HCT116 (cell line): ENCODE data around the gene PRKCA. TPM values are rescaled to one million over a fixed set of nuclear protein-coding genes. Genes with fewer than 3 reads are reported as not detected.

Experiments used
- ATAC-seq: fragments of 200-7000 bp; cut with Tn5 transposase; 2 replicates; pipeline ENCODE4 v1.9.1; 2020; ENCODE audit warnings: mild to moderate bottlenecking, moderate library complexity
- BruUV-seq: library from RNA; stranded (reverse); fragments of 400-500 nt; replicated peaks from 2 replicates; lab custom pipeline; 2021; lab: Mats Ljungman, UMichigan
- CTCF ChIA-PET: fragments of 300-600 bp; sonication (Branson Sonifier 250); formaldehyde crosslinking; loops from one replicate; lab custom pipeline; 2021; ENCODE audit warnings: antibody characterized with exemption; lab: Charles Lee
- POLR2A ChIA-PET: fragments of 300-600, 350-600 bp; sonication (Branson Sonifier 250); formaldehyde crosslinking; loops from one replicate; lab custom pipeline; 2021; ENCODE audit warnings: antibody characterized with exemption; lab: Charles Lee
- RAD21 ChIA-PET, 2 experiments: fragments of 300-600 bp; sonication (Branson Sonifier 250); formaldehyde crosslinking; loops; one replicate each; lab custom pipeline; 2023; ENCODE audit warnings: low total read pairs in 2 of 2; ENCODE audit not compliant: uncharacterized antibody in 2 of 2, unreplicated experiment in 2 of 2, low non-redundant PET in 1 of 2; lab: Charles Lee
- DNase-seq: peaks from one replicate; pipeline ENCODE4 v3.0.0-alpha.2; 2010; ENCODE audit warnings: low read depth, low spot score
- H2AFZ ChIP-seq: fragments of 200-600 bp; shearing (Covaris generic), sonication (generic); 2 replicates; pipeline ENCODE4 v1.6.1; 2017; ENCODE audit warnings: low read depth, mixed run types, mixed read lengths, antibody characterized with exemption, low read length; ENCODE audit not compliant: poor library complexity, severe bottlenecking
- H3K27ac ChIP-seq: 2 replicates; pipeline ENCODE4 v1.5.1; 2012; ENCODE audit warnings: low read depth, low read length
- H3K27me3 ChIP-seq: fragments of 200-600 bp; sonication (generic); 2 replicates; pipeline ENCODE4 v1.6.1; 2016; ENCODE audit warnings: mixed run types, low read length, mixed read lengths; ENCODE audit not compliant: insufficient read depth
- H3K36me3 ChIP-seq, 2 experiments: fragments of 200-500 bp in 1 of 2; fragments of 200-600 bp in 1 of 2; sonication (Bioruptor generic) in 1 of 2; sonication (generic) in 1 of 2; 2 replicates each; pipeline versions ENCODE4 v1.5.1 to v1.6.1; 2014 to 2016; ENCODE audit warnings: low read length in 2 of 2, inconsistent platforms in 1 of 2, mixed read lengths in 1 of 2, mixed run types in 1 of 2; ENCODE audit not compliant: insufficient read depth in 2 of 2, control insufficient read depth in 1 of 2
- H3K4me1 ChIP-seq, 2 experiments: fragments of 200-600 bp in 1 of 2; sonication (generic) in 1 of 2; 2 replicates each; pipeline versions ENCODE4 v1.5.1 to v1.6.1; 2012 to 2017; ENCODE audit warnings: low read length in 2 of 2, inconsistent platforms in 1 of 2, mild to moderate bottlenecking in 1 of 2, mixed read lengths in 1 of 2, mixed run types in 1 of 2, moderate library complexity in 1 of 2; ENCODE audit not compliant: insufficient read depth in 2 of 2, control insufficient read depth in 1 of 2
- H3K4me2 ChIP-seq: fragments of 200-600 bp; sonication (generic); 2 replicates; pipeline ENCODE4 v1.6.1; 2017; ENCODE audit warnings: mixed run types, low read length, mixed read lengths
- H3K4me3 ChIP-seq, 2 experiments: fragments of 200-600 bp in 1 of 2; sonication (generic) in 1 of 2; replicated peaks in 1 of 2; 2 replicates each; pipeline ENCODE4 v1.5.1; 2011 to 2016; ENCODE audit warnings: low read length in 2 of 2, control low read depth in 1 of 2, low read depth in 1 of 2, mild to moderate bottlenecking in 1 of 2, mixed read lengths in 1 of 2, mixed run types in 1 of 2
- H3K79me2 ChIP-seq: fragments of 200-600 bp; sonication (generic); 2 replicates; pipeline ENCODE4 v1.6.1; 2017; ENCODE audit warnings: mild to moderate bottlenecking, mixed run types, low read length, moderate library complexity, mixed read lengths; ENCODE audit not compliant: insufficient read depth
- H3K9ac ChIP-seq: fragments of 200-600 bp; sonication (generic); 2 replicates; pipeline ENCODE4 v1.6.1; 2016; ENCODE audit warnings: low read length, mixed read lengths
- H3K9me2 ChIP-seq: fragments of 200-600 bp; sonication (generic), shearing (Covaris generic); 2 replicates; pipeline ENCODE4 v1.6.1; 2017; ENCODE audit warnings: mixed run types, mild to moderate bottlenecking, moderate library complexity; ENCODE audit not compliant: insufficient read depth
- H3K9me3 ChIP-seq, 2 experiments: fragments of 200-500 bp in 1 of 2; fragments of 200-600 bp in 1 of 2; sonication (Bioruptor generic) in 1 of 2; sonication (generic) in 1 of 2; 2 replicates each; pipeline ENCODE4 v1.6.1; 2014 to 2017; ENCODE audit warnings: low read length in 2 of 2, mixed read lengths in 2 of 2, inconsistent platforms in 1 of 2, low read depth in 1 of 2, mild to moderate bottlenecking in 1 of 2, mixed run types in 1 of 2, moderate library complexity in 1 of 2; ENCODE audit not compliant: control insufficient read depth in 1 of 2, insufficient read depth in 1 of 2
- H4K20me1 ChIP-seq: fragments of 200-600 bp; sonication (generic), shearing (Covaris generic); 2 replicates; pipeline ENCODE4 v1.6.1; 2017; ENCODE audit warnings: mixed run types, mild to moderate bottlenecking, moderate library complexity; ENCODE audit not compliant: insufficient read depth
- CBX3 ChIP-seq: IDR thresholded peaks from 2 replicates; pipeline ENCODE4 v1.6.1; 2012; ENCODE audit warnings: low read depth
- EGR1 ChIP-seq: IDR thresholded peaks from 2 replicates; pipeline ENCODE4 v1.6.1; 2012; ENCODE audit warnings: low read depth
- ELF1 ChIP-seq: IDR thresholded peaks from 2 replicates; pipeline ENCODE4 v1.6.1; 2012; ENCODE audit warnings: low read depth, borderline replicate concordance
- EZH2 ChIP-seq: fragments of 200-600 bp; sonication (generic); IDR thresholded peaks from 2 replicates; pipeline ENCODE4 v1.6.1; 2017; ENCODE audit warnings: antibody characterized with exemption, mixed run types
- EZH2phosphoT487 ChIP-seq: fragments of 200-600 bp; IDR thresholded peaks from 2 replicates; pipeline ENCODE4 v1.6.1; 2018; ENCODE audit warnings: antibody characterized with exemption, borderline replicate concordance
- FOSL1 ChIP-seq: IDR thresholded peaks from 2 replicates; pipeline ENCODE4 v1.6.1; 2012; ENCODE audit warnings: low read depth
- JUND ChIP-seq: IDR thresholded peaks from 2 replicates; pipeline ENCODE4 v1.6.1; 2012
- MAX ChIP-seq: IDR thresholded peaks from 2 replicates; pipeline ENCODE4 v1.6.1; 2012
- POLR2AphosphoS5 ChIP-seq: IDR thresholded peaks from 2 replicates; pipeline ENCODE4 v1.6.1; 2011; ENCODE audit warnings: mild to moderate bottlenecking, low read depth, low read length, moderate library complexity
- RAD21 ChIP-seq: IDR thresholded peaks from 2 replicates; pipeline ENCODE4 v1.6.1; 2012; ENCODE audit warnings: low read depth, mild to moderate bottlenecking
- SP1 ChIP-seq: IDR thresholded peaks from 2 replicates; pipeline ENCODE4 v1.6.1; 2012; ENCODE audit warnings: low read depth
- SRF ChIP-seq: IDR thresholded peaks from 2 replicates; pipeline ENCODE4 v1.6.1; 2012; ENCODE audit warnings: low read depth
- TCF7L2 ChIP-seq: IDR thresholded peaks from 2 replicates; pipeline ENCODE4 v1.7.0; 2011; ENCODE audit warnings: borderline replicate concordance, inconsistent platforms; ENCODE audit not compliant: insufficient read depth, insufficient read length; ENCODE audit errors: extremely low read depth
- YY1 ChIP-seq: IDR thresholded peaks from 2 replicates; pipeline ENCODE4 v1.6.1; 2011; ENCODE audit warnings: low read length, low read depth, moderate library complexity, mild to moderate bottlenecking; ENCODE audit not compliant: insufficient replicate concordance; ENCODE audit errors: extremely low read depth
- ZFX ChIP-seq: fragments of 450-650 bp; IDR thresholded peaks from 2 replicates; pipeline ENCODE4 v1.6.1; 2017
- ZNF274 ChIP-seq: fragments of 200-500 bp; sonication (Bioruptor generic); IDR thresholded peaks from 2 replicates; pipeline ENCODE4 v1.6.1; 2014; ENCODE audit warnings: mild to moderate bottlenecking, low read depth, low read length, inconsistent platforms
- intact Hi-C: fragments of 100-400 bp; cut with micrococcal nuclease; formaldehyde crosslinking; loops from 2 replicates; pipeline ENCODE4 v1.10.0; 2022
- total RNA-seq: library from RNA; stranded (reverse); gene quantifications from one replicate; pipeline ENCODE4 v1.2.1, GENCODE V29; 2021; ENCODE audit not compliant: unreplicated experiment
- TF ChIP-seq, protein P1 (sequence below): IDR thresholded peaks from 2 replicates; pipeline ENCODE4 v1.6.1; 2012; ENCODE audit warnings: low read depth
- TF ChIP-seq, protein P2 (sequence below): IDR thresholded peaks from 2 replicates; pipeline ENCODE4 v1.6.1; 2012
- TF ChIP-seq, protein P3 (sequence below): IDR thresholded peaks from 2 replicates; pipeline ENCODE4 v1.6.1; 2011; ENCODE audit warnings: mild to moderate bottlenecking, low read length, moderate library complexity; ENCODE audit not compliant: insufficient replicate concordance; ENCODE audit errors: extremely low read depth
- TF ChIP-seq, protein P4 (sequence below), 3 experiments: fragments of 200-600 bp in 1 of 3; sonication (generic) in 1 of 3; IDR thresholded peaks in 2 of 3; conservative IDR thresholded peaks in 1 of 3; 2 replicates each; pipeline ENCODE4 v1.5.1; 2012 to 2017; ENCODE audit warnings: low read depth in 2 of 3, low read length in 2 of 3, antibody characterized with exemption in 1 of 3, borderline replicate concordance in 1 of 3, control low read depth in 1 of 3, mild to moderate bottlenecking in 1 of 3, mixed read lengths in 1 of 3, mixed run types in 1 of 3, moderate library complexity in 1 of 3; ENCODE audit not compliant: insufficient read depth in 1 of 3

Gene PRKCA
- total RNA-seq, 1 experiment from 2014 or later, result 18.8 TPM

DNA sequence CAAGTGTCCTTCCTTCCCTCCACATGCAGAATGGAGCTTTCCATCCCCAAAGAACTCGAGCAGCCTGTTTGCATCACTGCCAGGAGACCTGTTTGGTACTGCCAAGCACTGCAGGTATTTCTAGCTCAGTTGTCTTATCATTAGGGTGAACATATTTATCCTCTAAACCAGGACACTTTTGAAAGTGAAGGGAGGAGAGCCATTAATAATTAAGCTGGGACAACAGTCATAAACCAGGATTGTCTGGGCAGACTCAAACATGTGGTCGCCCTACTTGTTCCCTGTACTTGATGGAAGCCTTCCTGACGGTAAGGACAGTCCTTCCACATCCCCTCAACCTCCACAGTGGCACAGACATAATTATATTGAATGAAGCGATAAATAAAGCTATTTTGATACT, 67.4 kb downstream of the PRKCA start:
- ChIA-PET CTCF (no interaction called here), RAD21 (no interaction called here), POLR2A (no interaction called here)
- BruUV-seq, result no TSS peak
- H3K27ac ChIP-seq, result no peak overlapping the region
- no peaks in the 10 kb centered on the region for H3K9me2 ChIP-seq
- H3K9ac ChIP-seq, result no peak overlapping the region
- H3K4me1 ChIP-seq, result no peaks in the 10 kb centered on the region
- no peaks in the 10 kb centered on the region for H3K36me3 ChIP-seq
- TF ChIP-seq TCF7L2 (no peak), SRF (no peak), JUND (no peak), FOSL1 (no peak), ZNF274 (no peak), POLR2AphosphoS5 (no peak), SP1 (no peak), EZH2phosphoT487 (no peak), MAX (no peak), EGR1 (no peak), RAD21 (no peak), EZH2 (no peak), YY1 (no peak), ZFX (no peak), CBX3 (no peak), ELF1 (no peak)
- TF ChIP-seq, protein P1, sequence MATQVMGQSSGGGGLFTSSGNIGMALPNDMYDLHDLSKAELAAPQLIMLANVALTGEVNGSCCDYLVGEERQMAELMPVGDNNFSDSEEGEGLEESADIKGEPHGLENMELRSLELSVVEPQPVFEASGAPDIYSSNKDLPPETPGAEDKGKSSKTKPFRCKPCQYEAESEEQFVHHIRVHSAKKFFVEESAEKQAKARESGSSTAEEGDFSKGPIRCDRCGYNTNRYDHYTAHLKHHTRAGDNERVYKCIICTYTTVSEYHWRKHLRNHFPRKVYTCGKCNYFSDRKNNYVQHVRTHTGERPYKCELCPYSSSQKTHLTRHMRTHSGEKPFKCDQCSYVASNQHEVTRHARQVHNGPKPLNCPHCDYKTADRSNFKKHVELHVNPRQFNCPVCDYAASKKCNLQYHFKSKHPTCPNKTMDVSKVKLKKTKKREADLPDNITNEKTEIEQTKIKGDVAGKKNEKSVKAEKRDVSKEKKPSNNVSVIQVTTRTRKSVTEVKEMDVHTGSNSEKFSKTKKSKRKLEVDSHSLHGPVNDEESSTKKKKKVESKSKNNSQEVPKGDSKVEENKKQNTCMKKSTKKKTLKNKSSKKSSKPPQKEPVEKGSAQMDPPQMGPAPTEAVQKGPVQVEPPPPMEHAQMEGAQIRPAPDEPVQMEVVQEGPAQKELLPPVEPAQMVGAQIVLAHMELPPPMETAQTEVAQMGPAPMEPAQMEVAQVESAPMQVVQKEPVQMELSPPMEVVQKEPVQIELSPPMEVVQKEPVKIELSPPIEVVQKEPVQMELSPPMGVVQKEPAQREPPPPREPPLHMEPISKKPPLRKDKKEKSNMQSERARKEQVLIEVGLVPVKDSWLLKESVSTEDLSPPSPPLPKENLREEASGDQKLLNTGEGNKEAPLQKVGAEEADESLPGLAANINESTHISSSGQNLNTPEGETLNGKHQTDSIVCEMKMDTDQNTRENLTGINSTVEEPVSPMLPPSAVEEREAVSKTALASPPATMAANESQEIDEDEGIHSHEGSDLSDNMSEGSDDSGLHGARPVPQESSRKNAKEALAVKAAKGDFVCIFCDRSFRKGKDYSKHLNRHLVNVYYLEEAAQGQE, result no peak
- TF ChIP-seq, protein P2, sequence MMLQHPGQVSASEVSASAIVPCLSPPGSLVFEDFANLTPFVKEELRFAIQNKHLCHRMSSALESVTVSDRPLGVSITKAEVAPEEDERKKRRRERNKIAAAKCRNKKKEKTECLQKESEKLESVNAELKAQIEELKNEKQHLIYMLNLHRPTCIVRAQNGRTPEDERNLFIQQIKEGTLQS, result no peak
- TF ChIP-seq, protein P3, sequence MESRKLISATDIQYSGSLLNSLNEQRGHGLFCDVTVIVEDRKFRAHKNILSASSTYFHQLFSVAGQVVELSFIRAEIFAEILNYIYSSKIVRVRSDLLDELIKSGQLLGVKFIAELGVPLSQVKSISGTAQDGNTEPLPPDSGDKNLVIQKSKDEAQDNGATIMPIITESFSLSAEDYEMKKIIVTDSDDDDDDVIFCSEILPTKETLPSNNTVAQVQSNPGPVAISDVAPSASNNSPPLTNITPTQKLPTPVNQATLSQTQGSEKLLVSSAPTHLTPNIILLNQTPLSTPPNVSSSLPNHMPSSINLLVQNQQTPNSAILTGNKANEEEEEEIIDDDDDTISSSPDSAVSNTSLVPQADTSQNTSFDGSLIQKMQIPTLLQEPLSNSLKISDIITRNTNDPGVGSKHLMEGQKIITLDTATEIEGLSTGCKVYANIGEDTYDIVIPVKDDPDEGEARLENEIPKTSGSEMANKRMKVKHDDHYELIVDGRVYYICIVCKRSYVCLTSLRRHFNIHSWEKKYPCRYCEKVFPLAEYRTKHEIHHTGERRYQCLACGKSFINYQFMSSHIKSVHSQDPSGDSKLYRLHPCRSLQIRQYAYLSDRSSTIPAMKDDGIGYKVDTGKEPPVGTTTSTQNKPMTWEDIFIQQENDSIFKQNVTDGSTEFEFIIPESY, result no peak
- TF ChIP-seq, protein P4, sequence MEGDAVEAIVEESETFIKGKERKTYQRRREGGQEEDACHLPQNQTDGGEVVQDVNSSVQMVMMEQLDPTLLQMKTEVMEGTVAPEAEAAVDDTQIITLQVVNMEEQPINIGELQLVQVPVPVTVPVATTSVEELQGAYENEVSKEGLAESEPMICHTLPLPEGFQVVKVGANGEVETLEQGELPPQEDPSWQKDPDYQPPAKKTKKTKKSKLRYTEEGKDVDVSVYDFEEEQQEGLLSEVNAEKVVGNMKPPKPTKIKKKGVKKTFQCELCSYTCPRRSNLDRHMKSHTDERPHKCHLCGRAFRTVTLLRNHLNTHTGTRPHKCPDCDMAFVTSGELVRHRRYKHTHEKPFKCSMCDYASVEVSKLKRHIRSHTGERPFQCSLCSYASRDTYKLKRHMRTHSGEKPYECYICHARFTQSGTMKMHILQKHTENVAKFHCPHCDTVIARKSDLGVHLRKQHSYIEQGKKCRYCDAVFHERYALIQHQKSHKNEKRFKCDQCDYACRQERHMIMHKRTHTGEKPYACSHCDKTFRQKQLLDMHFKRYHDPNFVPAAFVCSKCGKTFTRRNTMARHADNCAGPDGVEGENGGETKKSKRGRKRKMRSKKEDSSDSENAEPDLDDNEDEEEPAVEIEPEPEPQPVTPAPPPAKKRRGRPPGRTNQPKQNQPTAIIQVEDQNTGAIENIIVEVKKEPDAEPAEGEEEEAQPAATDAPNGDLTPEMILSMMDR (IDR thresholded peaks at IDR 0.05 in 2 of 3, conservative IDR thresholded peaks at IDR 0.05 in 1 of 3; ENCODE audit: borderline replicate concordance in 1 of 3, insufficient read depth in 1 of 3, low read depth in 2 of 3, low read length in 2 of 3), result no peak
- no peak for ATAC-seq
- no peaks in the 10 kb centered on the region for H3K27me3 ChIP-seq
- no peak overlapping the region for H2AFZ ChIP-seq
- no peak overlapping the region for H3K4me2 ChIP-seq
- H3K79me2 ChIP-seq, result no peaks in the 10 kb centered on the region
- H4K20me1 ChIP-seq, result no peaks in the 10 kb centered on the region
- no peak for DNase-seq
- no peaks in the 10 kb centered on the region for H3K9me3 ChIP-seq
- no peak overlapping the region for H3K4me3 ChIP-seq
- intact Hi-C loops, result no loop called here
